DMS114 treated with DMSO at 0.1 percent for 48 hours (cell line): ENCODE data around the gene LIN7A.
"Not testable (repeated sequence)": the region's sequence is repeated elsewhere in the genome, so short reads cannot be mapped to it uniquely, and the experiment has no call there.

ENCODE experiments used
- DNase-seq: peaks from one replicate; lab custom pipeline; 2025; ENCODE audit not compliant: unreplicated experiment; lab: John Stamatoyannopoulos, UW

LIN7A gene

GRCh38 chr12:80924437-80924836 is 13.3 kb downstream of the LIN7A start:
- no peak for DNase-seq

- DNase-seq = no peak
Observed at GRCh38 chr12:80920006-80920405, 17.7 kb downstream of the LIN7A start.

- DNase-seq = no peak
Observed at GRCh38 chr12:80917651-80918050, 20.1 kb downstream of the LIN7A start.

GRCh38 chr12:80912901-80913770 is 24.6 kb downstream of the LIN7A start:
- no peak for DNase-seq

GRCh38 chr12:80909370-80909769 is 28.4 kb downstream of the LIN7A start:
- no peak for DNase-seq

- no peak for DNase-seq
Observed at GRCh38 chr12:80902711-80903110, 35.0 kb downstream of the LIN7A start.

GRCh38 chr12:80901661-80902060 is 36.1 kb downstream of the LIN7A start:
- DNase-seq = no peak

- no peak for DNase-seq
Observed at GRCh38 chr12:80895240-80895639, 42.5 kb downstream of the LIN7A start.

- no peak for DNase-seq
Observed at GRCh38 chr12:80894179-80894578, 43.6 kb downstream of the LIN7A start.

- DNase-seq = no peak
Observed at GRCh38 chr12:80892597-80893445, 44.9 kb downstream of the LIN7A start.

- no peak for DNase-seq
Observed at GRCh38 chr12:80884651-80885050, 53.1 kb downstream of the LIN7A start.

GRCh38 chr12:80881106-80881505 is 56.6 kb downstream of the LIN7A start:
- DNase-seq = no peak

- DNase-seq = not testable (repeated sequence)
Observed at GRCh38 chr12:80878452-80878851, 59.3 kb downstream of the LIN7A start.

- DNase-seq = no peak
Observed at GRCh38 chr12:80877721-80878265, 59.9 kb downstream of the LIN7A start.

GRCh38 chr12:80872053-80872452 is 65.7 kb downstream of the LIN7A start:
- DNase-seq = no peak

GRCh38 chr12:80869264-80869663 is 68.5 kb downstream of the LIN7A start:
- DNase-seq = no peak

- DNase-seq = no peak
Observed at GRCh38 chr12:80868576-80868975, 69.2 kb downstream of the LIN7A start.

- DNase-seq = no peak
Observed at GRCh38 chr12:80867941-80868340, 69.8 kb downstream of the LIN7A start.

GRCh38 chr12:80864046-80864735 is 73.5 kb downstream of the LIN7A start:
- no peak for DNase-seq

GRCh38 chr12:80862531-80862930 is 75.2 kb downstream of the LIN7A start:
- no peak for DNase-seq
